ENCODE results near the gene DBNL.

Gene DBNL

GRCh38 chr7:44083796-44084195 is 39.3 kb downstream of the DBNL start:
- in situ Hi-C loops (cut with HindIII; ENCODE audit: low pct_ligation_motif_present, low sequenced_read_pairs), result no loop called here
- Histone ChIP-seq H3K36me3 (replicated peaks) (peaks cover 4% of the 10 kb centered on the region), H3K27me3 (replicated peaks) (no peaks in the 10 kb centered on the region), H3K27ac (no peak overlapping the region), H3K4me3 (ENCODE audit: low read depth, low read length) (no peak overlapping the region)
- TF ChIP-seq CTCF (IDR thresholded peaks at IDR 0.05; ENCODE audit: low read depth, low read length, missing control alignments), result no peak
- no peak for DNase-seq

GRCh38 chr7:44084701-44085100 is 40.2 kb downstream of the DBNL start:
- Histone ChIP-seq H3K27me3 (replicated peaks) (no peaks in the 10 kb centered on the region), H3K36me3 (replicated peaks) (peaks cover 4% of the 10 kb centered on the region), H3K4me3 (ENCODE audit: low read depth, low read length) (no peak overlapping the region), H3K27ac (peak overlapping the region; percentile 31)
- TF ChIP-seq CTCF (IDR thresholded peaks at IDR 0.05; ENCODE audit: low read depth, low read length, missing control alignments), result no peak
- in situ Hi-C loops (cut with HindIII; ENCODE audit: low pct_ligation_motif_present, low sequenced_read_pairs), result no loop called here
- DNase-seq, result no peak

- Histone ChIP-seq H3K4me3 (ENCODE audit: low read depth, low read length) (no peak overlapping the region), H3K36me3 (replicated peaks) (no peaks in the 10 kb centered on the region), H3K27me3 (replicated peaks) (no peaks in the 10 kb centered on the region), H3K27ac (no peak overlapping the region)
- DNase-seq, result no peak
- TF ChIP-seq CTCF (IDR thresholded peaks at IDR 0.05; ENCODE audit: low read depth, low read length, missing control alignments), result peak; percentile 60
- in situ Hi-C loops (cut with HindIII; ENCODE audit: low pct_ligation_motif_present, low sequenced_read_pairs), result no loop called here
Observed at GRCh38 chr7:44085546-44085945, 41.0 kb downstream of the DBNL start.

- no peaks in the 10 kb centered on the region for H3K27me3 ChIP-seq (replicated peaks)
Observed at GRCh38 chr7:44086627-44087026, 42.1 kb downstream of the DBNL start.

GRCh38 chr7:44087911-44088838 is 43.7 kb downstream of the DBNL start:
- in situ Hi-C loops (cut with HindIII; ENCODE audit: low pct_ligation_motif_present, low sequenced_read_pairs), result no loop called here
- peak; percentile 48 for DNase-seq
- Histone ChIP-seq H3K27ac (peak overlapping the region; percentile 71), H3K4me3 (ENCODE audit: low read depth, low read length) (no peak overlapping the region), H3K27me3 (replicated peaks) (no peaks in the 10 kb centered on the region), H3K36me3 (replicated peaks) (no peaks in the 10 kb centered on the region)
- no peak for TF ChIP-seq CTCF (IDR thresholded peaks at IDR 0.05; ENCODE audit: low read depth, low read length, missing control alignments)

More at GRCh38 chr7:44086627-44087026, 42.1 kb downstream of the DBNL start:
- H3K36me3 ChIP-seq (replicated peaks), result no peaks in the 10 kb centered on the region
- in situ Hi-C loops (cut with HindIII; ENCODE audit: low pct_ligation_motif_present, low sequenced_read_pairs), result no loop called here
- no peak for TF ChIP-seq CTCF (IDR thresholded peaks at IDR 0.05; ENCODE audit: low read depth, low read length, missing control alignments)
- no peak for DNase-seq
- H3K4me3 ChIP-seq (ENCODE audit: low read depth, low read length), result no peak overlapping the region
- H3K27ac ChIP-seq, result no peak overlapping the region

Measured in brain microvascular endothelial cell (primary cell).